ENCODE data around the gene TPM4. TPM values are rescaled to one million over a fixed set of nuclear protein-coding genes. Genes with fewer than 3 reads are reported as not detected.
"Not testable (repeated sequence)": the region's sequence is repeated elsewhere in the genome, so short reads cannot be mapped to it uniquely, and the experiment has no call there.

The TPM4 gene
- 283 and 291 TPM in 2 replicates for total RNA-seq

DNA sequence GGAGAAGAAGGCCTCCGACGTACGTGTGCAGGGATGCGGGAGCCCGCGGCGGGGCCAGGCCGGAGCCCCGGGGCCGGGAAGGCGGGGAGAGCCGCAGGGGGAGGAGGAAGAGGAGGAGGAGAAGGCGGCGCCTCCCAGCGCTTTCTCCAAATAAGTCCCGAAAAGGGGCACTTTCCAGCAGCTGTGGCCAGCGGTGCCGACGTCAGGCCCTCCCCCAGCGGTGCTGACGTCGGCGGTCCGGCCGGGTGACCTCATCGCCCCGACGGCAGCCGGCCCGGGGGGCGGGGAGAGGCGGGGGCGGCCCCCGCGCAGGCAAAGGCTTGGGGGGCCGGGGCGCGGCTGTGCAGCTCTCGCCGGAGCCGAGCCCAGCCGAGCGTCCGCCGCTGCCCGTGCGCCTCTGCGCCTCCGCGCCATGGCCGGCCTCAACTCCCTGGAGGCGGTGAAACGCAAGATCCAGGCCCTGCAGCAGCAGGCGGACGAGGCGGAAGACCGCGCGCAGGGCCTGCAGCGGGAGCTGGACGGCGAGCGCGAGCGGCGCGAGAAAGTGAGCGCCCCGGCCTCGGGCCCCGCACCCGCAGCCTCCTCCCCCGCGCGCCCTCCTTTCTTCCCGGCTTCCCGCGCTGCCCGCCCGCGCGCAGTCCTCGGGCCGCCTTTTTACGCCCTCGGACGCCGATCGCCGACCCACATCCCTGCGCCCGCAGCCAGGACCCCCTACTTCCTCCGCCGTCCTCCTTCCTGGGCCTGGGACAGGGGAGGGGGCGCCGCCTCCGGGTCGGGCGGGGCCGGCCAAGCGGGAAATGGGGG lies at the start of gene TPM4:
TSS of gene TPM4 (plus strand) at position 342 of the 804 bp plus-strand sequence. CDS start at position 413, 71 bp downstream.
- peaks cover 64% of the 10 kb centered on the region for H3K4me1 Mint-ChIP-seq
- no peaks in the 10 kb centered on the region for H3K9me3 Mint-ChIP-seq
- peak within 1 kb of the TSS; percentile 97 for H3K27ac Mint-ChIP-seq
- H3K4me3 Mint-ChIP-seq: peak within 1 kb of the TSS; percentile 79
- peaks cover 31% of the 10 kb centered on the region for H3K36me3 Mint-ChIP-seq (ENCODE audit: low read depth)
- intact Hi-C loops (cut with micrococcal nuclease): loop anchor here (5.0 to 10.0 kb wide), 3 partner anchors 121 to 248 kb away; partner anchors contain the start of genes AP1M1 and KLF2
- DNase-seq: peak; percentile 97
- no peaks in the 10 kb centered on the region for H3K27me3 Mint-ChIP-seq

DNA sequence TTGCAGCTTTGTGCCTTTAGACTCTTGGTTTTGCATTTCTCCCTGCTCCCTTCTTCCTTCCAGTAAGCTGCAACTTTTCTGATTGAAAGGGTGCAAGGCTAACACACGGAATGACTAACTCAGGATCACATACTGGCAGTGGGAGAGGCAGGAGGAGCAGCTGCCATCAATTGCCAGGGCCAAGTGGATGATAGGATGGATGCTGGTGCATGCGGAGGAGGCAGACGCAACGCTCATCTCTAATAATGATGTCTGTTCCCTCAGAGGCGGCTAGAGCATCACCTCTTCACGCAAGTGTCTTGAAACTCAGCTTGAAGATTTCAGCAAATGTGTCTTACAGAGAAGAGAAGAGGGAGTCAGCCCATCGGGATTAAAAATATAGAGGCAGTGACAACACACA lies 49.5 kb upstream of the TPM4 start:
- Mint-ChIP-seq H3K4me3 (no peak overlapping the region), H3K36me3 (ENCODE audit: low read depth) (no peaks in the 10 kb centered on the region), H3K4me1 (no peaks in the 10 kb centered on the region), H3K27me3 (peaks cover 7% of the 10 kb centered on the region), H3K9me3 (no peaks in the 10 kb centered on the region), H3K27ac (no peak overlapping the region)
- DNase-seq: no peak
- intact Hi-C loops (cut with micrococcal nuclease): no loop called here

DNA sequence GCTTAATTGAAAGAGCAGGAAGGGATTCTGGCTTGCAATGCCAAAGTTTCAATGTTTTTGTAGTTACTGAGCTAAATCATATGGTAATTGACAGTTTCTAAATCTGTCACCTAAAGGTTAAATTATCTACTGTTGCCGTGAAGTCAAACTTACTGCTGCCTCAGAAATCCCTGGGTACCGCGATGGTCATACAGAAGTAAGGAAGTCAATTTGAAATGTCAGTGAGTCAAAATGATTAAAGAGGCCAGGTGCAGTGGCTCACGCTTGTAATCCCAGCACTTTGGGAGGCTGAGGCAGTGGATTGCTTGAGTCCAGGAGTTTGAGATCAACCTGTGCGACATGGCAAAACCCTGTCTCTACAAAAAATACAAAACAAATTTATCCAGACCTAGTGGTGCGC lies 48.8 kb upstream of the TPM4 start:
- H3K4me3 Mint-ChIP-seq: no peak overlapping the region
- H3K36me3 Mint-ChIP-seq (ENCODE audit: low read depth): no peaks in the 10 kb centered on the region
- H3K27ac Mint-ChIP-seq: no peak overlapping the region
- intact Hi-C loops (cut with micrococcal nuclease): no loop called here
- H3K9me3 Mint-ChIP-seq: no peaks in the 10 kb centered on the region
- H3K4me1 Mint-ChIP-seq: no peaks in the 10 kb centered on the region
- H3K27me3 Mint-ChIP-seq: peaks cover 7% of the 10 kb centered on the region
- no peak for DNase-seq

DNA sequence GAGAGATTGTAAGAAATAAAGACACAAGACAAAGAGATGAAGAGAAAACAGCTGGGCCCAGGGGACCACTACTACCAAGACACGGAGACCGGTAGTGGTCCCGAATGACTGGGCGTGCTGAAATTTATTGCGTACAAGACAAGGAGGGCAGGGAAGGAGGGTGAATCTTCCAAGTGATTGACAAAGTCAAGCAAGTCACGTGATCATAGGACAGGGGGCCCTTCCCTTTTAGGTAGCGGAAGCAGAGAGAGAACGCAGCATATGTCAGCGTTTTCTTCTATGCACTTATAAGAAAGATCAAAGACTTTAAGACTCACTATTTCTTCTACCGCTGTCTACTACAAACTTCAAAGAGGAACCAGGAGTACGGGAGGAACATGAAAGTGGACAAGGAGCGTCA lies 46.1 kb upstream of the TPM4 start:
- H3K4me3 Mint-ChIP-seq; H3K36me3 Mint-ChIP-seq (ENCODE audit: low read depth); H3K9me3 Mint-ChIP-seq; intact Hi-C loops (cut with micrococcal nuclease); H3K27me3 Mint-ChIP-seq; H3K27ac Mint-ChIP-seq; H3K4me1 Mint-ChIP-seq; DNase-seq: not testable (repeated sequence)

DNA sequence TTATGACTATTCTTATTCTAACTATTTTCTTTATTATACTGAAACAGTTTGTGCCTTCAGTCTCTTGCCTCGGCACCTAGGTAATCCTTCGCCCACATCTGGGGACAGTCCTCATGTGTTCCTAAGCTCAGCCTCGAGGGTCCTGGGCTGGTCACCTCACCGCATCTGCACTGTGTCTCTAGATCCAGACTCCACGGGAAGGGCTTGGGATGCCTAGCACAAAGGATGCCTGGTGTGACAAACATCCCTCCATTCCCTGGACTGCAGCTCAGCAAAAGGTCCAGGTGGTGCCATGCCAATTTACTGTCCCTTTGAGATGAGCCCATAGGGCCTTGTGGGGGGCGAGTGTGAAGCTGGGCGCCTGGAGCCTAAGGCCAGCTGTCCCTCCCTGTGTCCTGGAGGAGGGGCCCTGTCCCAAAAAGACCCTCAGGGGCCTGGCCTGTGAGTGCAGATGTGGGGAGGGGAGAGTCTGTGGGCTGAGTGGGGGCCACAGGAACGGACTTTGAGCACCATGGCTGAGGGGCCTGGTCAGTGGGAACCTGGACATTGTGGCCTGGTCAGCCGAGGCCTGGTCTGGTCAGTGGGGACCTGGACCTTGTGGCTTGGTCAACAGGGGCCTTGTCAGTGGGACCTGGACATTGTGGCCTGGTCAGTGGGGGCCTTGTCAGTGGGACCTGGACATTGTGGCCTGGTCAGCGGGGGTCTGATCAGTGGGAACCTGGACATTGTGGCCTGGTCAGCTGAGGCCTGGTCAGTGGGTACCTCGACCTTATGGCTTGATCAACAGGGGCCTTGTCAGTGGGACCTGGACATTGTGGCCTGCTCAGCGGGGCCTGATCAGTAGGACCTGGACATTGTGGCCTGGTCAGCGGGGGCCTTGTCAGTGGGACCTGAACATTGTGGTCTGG lies 45.1 kb upstream of the TPM4 start:
- no peak for DNase-seq
- Mint-ChIP-seq H3K4me1 (no peaks in the 10 kb centered on the region), H3K4me3 (no peak overlapping the region), H3K36me3 (ENCODE audit: low read depth) (no peaks in the 10 kb centered on the region), H3K9me3 (no peaks in the 10 kb centered on the region), H3K27me3 (peaks cover 5% of the 10 kb centered on the region), H3K27ac (no peak overlapping the region)
- intact Hi-C loops (cut with micrococcal nuclease): no loop called here

DNA sequence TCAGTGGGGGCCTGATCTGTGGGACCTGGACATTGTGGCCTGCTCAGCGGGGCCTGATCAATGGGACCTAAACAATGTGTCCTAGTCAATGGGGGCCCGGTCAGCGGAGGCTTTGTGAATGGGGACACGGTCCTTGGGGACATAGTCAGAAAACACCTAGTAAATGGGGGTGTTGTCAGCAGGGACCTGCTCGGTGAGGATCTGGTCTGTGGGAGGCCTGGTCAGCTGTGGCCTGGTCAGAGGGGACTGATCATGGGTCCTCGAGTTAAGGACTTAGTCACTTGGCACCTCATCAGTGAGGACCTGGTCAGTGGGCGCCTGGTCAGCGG lies 44.5 kb upstream of the TPM4 start:
- H3K27me3 Mint-ChIP-seq: peaks cover 3% of the 10 kb centered on the region
- H3K4me3 Mint-ChIP-seq: no peak overlapping the region
- H3K9me3 Mint-ChIP-seq: no peaks in the 10 kb centered on the region
- no peak overlapping the region for H3K27ac Mint-ChIP-seq
- no peaks in the 10 kb centered on the region for H3K4me1 Mint-ChIP-seq
- intact Hi-C loops (cut with micrococcal nuclease): no loop called here
- no peaks in the 10 kb centered on the region for H3K36me3 Mint-ChIP-seq (ENCODE audit: low read depth)
- DNase-seq: no peak

DNA sequence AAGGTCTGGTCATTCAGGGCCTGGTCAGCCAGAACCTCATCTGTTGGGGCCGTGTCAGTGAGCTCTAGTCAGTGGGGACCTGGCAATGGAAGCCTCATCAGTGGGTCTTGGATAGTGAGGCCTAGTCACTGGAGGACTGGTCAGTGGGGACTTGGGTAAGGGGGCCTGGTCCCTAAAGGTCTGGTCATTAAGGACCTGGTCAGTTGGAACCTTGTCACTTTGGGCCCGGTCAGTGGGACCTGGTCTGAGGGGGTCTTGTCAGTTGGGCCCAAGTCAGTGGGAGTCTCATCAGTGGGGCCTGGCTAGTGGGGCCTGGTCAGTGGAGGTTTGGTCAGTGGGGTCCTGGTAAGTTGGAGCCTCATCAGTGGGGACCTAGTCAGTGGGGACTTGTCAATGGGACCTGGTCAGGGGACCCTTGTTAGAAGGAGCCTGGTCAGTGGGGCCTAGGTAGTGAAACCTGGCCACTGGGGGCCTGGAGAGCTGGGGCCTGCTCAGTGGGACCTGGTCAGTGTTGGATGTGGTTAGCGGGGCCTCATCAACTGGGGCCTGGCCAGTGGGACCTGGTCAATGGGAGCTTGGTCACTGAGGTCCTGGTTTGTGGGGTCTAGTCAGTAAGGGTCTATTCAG lies 43.7 kb upstream of the TPM4 start:
- intact Hi-C loops (cut with micrococcal nuclease): no loop called here
- DNase-seq: no peak
- H3K36me3 Mint-ChIP-seq (ENCODE audit: low read depth): no peaks in the 10 kb centered on the region
- no peak overlapping the region for H3K4me3 Mint-ChIP-seq
- H3K9me3 Mint-ChIP-seq: no peaks in the 10 kb centered on the region
- no peaks in the 10 kb centered on the region for H3K27me3 Mint-ChIP-seq
- no peaks in the 10 kb centered on the region for H3K4me1 Mint-ChIP-seq
- no peak overlapping the region for H3K27ac Mint-ChIP-seq

DNA sequence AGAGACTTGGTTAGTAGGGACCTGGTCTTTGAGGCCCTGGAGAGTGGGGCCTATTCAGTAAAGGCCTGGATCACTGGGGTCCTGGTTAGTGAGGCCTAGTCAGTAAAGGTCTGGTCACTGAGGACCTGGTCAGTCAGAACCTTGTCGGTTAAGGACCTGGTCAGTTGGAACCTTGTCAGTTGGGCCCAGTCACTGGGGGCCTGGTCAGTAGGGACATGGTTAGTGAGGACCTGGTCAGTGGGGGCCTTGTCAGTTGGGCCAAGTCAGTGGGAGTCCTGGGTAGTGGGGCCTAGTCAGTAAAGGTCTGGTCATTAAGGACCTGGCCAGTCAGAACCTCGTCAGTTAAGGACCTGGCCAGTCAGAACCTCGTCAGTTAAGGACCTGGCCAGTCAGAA lies 43.2 kb upstream of the TPM4 start:
- Mint-ChIP-seq H3K9me3 (no peaks in the 10 kb centered on the region), H3K4me3 (no peak overlapping the region), H3K27ac (no peak overlapping the region), H3K36me3 (ENCODE audit: low read depth) (no peaks in the 10 kb centered on the region), H3K27me3 (no peaks in the 10 kb centered on the region), H3K4me1 (no peaks in the 10 kb centered on the region)
- intact Hi-C loops (cut with micrococcal nuclease): no loop called here
- DNase-seq: no peak

DNA sequence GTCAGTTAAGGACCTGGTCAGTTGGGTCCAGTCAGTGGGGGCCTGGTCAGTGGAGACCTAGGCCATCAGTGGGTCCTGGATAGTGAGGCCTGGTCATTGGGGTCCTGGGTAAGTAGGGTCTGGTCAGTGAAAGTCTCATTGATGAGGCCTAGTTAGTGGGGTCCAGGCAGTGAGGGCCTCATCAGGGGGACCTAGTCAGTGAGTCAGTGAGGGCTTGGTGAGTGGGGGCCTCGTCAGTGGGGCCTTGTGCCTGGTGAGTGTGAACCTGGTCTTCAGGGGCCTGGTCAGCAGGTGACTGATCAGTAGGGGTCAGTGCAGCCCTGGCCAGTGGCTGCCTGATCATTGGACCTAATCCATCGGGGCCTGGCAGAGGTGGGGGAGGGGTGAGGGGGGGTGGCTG lies 42.6 kb upstream of the TPM4 start:
- no peaks in the 10 kb centered on the region for H3K4me1 Mint-ChIP-seq
- H3K36me3 Mint-ChIP-seq (ENCODE audit: low read depth): no peaks in the 10 kb centered on the region
- DNase-seq: no peak
- no peak overlapping the region for H3K4me3 Mint-ChIP-seq
- no peak overlapping the region for H3K27ac Mint-ChIP-seq
- no peaks in the 10 kb centered on the region for H3K9me3 Mint-ChIP-seq
- intact Hi-C loops (cut with micrococcal nuclease): no loop called here
- H3K27me3 Mint-ChIP-seq: no peaks in the 10 kb centered on the region

DNA sequence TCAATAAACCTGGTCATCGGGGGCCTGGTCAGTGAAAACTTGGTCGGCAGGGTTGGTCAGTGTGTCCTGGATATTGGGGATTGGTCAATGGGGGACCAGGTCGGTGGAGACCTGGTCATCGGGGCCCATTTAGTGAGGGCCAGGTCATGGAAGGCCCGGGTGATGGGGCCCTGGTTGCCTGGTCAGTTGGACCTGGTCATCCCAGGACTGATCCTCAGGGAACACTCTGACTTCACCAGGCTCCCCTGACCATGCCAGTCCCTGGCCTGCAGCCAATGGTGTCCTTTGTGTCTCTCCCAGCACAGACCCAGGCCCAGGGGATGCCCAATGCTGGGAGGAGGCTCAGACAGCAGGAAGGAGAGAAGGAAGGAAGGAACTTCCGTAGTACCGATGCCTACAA lies 42.1 kb upstream of the TPM4 start:
- H3K27me3 Mint-ChIP-seq: no peaks in the 10 kb centered on the region
- H3K4me1 Mint-ChIP-seq: no peaks in the 10 kb centered on the region
- H3K36me3 Mint-ChIP-seq (ENCODE audit: low read depth): no peaks in the 10 kb centered on the region
- no peaks in the 10 kb centered on the region for H3K9me3 Mint-ChIP-seq
- no peak overlapping the region for H3K27ac Mint-ChIP-seq
- no peak for DNase-seq
- intact Hi-C loops (cut with micrococcal nuclease): no loop called here
- no peak overlapping the region for H3K4me3 Mint-ChIP-seq

DNA sequence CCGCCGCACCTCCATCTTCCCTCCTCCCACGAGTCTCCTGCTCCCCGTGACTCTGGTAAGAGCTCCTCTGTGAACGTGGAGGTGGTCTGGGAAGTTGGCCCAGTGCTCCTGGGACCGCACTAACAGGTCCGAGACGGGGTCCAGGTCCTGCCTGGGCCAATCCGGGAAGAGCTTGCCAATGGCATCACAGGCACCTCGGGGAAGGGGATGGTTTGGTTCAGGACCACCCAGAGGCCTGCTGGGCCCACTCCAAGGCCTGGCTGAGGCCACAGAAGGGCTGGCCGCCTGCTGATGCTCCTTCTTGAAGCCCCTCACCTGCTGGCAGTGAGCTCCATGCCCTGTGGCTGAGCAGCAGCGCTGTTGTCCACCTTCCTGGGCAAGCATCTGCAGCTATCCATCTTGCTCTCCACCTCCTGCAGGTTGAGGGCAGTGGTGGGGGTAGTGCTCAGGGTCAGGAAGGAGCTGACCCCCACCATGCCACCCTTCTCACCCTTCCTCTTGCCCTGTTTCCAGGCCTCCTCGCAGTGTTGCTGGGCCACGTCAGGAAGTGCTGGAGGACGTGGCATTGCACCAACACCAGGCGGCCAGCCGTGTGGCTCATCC lies 41.2 kb upstream of the TPM4 start:
- H3K9me3 Mint-ChIP-seq: no peaks in the 10 kb centered on the region
- no peaks in the 10 kb centered on the region for H3K4me1 Mint-ChIP-seq
- no peak overlapping the region for H3K27ac Mint-ChIP-seq
- DNase-seq: no peak
- intact Hi-C loops (cut with micrococcal nuclease): no loop called here
- no peaks in the 10 kb centered on the region for H3K36me3 Mint-ChIP-seq (ENCODE audit: low read depth)
- H3K27me3 Mint-ChIP-seq: no peaks in the 10 kb centered on the region
- H3K4me3 Mint-ChIP-seq: no peak overlapping the region

DNA sequence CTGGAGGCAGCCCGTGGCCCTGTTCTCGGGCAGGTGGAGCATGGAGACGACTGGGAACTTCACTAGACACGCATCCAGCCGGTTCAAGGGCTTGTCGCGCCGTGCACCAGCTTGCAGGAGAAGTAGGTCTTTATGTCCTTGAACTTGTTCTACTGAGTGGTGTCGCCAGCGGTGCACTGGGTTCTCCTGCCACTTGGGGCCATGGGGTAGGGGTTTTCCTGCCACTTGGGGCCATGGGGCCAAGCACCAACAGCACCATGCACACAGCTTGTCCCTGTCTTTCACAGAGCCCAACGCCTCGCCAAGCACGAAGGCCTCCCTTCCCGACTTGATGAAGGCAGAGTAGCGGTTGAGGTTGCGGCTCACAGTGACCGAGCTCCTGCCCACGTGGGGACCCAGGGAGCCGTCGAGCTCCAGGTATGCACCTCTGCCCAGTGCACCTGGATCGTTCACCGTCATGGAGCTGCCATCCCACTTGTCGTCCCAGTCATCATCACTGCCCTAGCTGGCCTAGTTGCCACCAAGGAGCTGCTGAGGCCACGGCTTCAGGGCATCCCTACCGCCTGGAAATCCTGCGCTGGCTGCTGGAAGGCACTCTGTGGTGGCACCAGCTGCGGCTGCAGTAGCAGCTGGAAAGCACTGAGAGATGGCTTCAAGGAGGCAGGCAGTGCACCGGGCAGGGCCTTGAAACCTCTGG lies 40.5 kb upstream of the TPM4 start:
- Mint-ChIP-seq H3K4me3 (no peak overlapping the region), H3K4me1 (peaks cover 2% of the 10 kb centered on the region), H3K9me3 (no peaks in the 10 kb centered on the region), H3K27me3 (peaks cover 2% of the 10 kb centered on the region), H3K27ac (no peak overlapping the region), H3K36me3 (ENCODE audit: low read depth) (no peaks in the 10 kb centered on the region)
- no peak for DNase-seq
- intact Hi-C loops (cut with micrococcal nuclease): no loop called here

DNA sequence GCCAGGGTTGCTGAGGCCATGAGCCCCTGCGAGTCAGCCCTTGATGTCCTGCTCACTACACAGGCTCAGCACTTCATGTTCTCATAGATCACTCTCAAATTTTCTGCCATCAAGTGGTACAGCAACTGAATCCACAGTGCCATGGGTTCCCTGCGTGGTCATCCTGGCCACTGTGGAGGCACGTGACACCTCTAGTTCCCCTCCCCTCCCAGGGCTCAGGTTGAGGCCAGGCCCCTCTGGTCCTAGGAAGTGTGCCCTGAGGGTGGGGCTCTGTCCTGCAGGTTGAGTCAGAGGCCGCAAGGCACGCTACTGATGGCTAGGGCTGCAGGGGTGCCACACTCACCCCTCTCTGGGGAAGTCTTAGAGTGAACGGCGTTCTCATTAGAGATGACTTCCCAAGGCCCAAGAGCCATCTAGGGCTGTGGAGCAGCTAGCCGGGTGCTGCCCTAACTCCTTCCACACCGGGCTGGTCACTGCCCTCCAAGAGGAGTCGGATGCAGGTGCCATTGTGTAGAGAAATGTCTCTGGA lies 39.8 kb upstream of the TPM4 start:
- Mint-ChIP-seq H3K27me3 (peaks cover 2% of the 10 kb centered on the region), H3K36me3 (ENCODE audit: low read depth) (no peaks in the 10 kb centered on the region), H3K4me3 (no peak overlapping the region), H3K9me3 (no peaks in the 10 kb centered on the region), H3K4me1 (peaks cover 5% of the 10 kb centered on the region), H3K27ac (no peak overlapping the region)
- no peak for DNase-seq
- intact Hi-C loops (cut with micrococcal nuclease): no loop called here

Measured in activated CD4-positive, alpha-beta T cell treated with anti-CD3 and anti-CD28 coated beads, Interleukin-2, amount 10 ng/mL, durations not matched to agents 24 days and 14 days (primary cell).